Fibroblast of skin of back (primary cell): Measurements from ENCODE around the gene TRPM3.

Experiments
- DNase-seq: peaks from one replicate; pipeline ENCODE4 v3.0.0-alpha.2; 2013

The TRPM3 gene

DNA sequence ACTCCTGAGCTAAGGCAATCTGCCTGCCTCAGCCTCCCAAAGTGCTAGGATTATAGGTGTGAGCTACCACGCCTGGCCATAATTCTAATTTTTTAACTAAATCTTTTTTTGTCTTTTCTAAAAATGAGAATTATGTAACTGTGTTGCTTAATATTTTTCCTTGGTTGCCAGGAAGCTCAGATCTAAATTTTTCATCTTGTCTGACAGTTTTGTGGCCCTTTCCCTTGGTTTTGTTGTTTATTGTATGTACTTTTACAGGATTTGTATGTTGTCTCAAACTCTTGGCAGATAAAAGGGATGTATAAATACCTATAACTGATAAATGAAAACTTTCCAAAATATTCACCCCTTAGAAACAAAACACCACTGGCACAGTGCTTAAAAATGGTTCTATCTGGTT, 618.7 kb downstream of the TRPM3 start:
- no peak for DNase-seq

DNA sequence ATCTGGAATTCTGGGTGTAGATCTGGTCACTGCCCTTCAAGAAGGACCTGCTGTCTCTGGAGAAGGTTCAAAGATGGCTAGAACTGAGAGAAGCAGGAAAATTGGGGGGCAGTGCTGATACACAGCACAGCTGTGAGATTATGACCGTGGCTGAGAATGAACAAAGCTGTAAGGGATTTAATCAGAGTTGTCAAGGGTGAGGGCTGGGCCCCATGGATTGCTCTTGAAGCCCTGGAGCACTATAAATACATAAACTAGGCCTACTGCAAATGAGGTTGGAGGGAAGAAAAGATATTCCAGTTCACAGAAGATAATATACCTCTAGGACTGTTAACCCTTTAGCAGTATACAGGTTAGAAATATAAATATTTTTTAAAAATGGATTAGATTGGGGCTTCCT, 620.6 kb downstream of the TRPM3 start:
- DNase-seq, result no peak

DNA sequence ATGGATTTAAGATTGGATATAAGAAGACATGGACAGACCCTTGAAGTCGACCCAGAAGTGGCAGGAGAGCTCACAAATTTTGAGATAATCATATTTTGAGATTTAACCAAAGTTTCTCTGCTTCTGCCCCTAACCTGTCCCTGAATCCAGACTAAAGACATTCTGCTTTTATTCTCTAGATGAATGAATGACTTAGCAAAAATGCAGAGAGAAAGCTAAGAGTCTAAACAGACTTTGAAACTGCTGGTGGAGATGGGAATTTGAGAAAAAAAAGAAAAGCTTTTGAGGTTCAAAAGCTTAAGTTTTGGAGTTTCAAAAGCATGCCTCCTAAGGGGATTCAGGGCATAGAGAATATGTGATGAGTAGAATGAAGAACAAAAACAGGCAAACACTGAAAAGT, 621.8 kb downstream of the TRPM3 start:
- DNase-seq, result no peak

DNA sequence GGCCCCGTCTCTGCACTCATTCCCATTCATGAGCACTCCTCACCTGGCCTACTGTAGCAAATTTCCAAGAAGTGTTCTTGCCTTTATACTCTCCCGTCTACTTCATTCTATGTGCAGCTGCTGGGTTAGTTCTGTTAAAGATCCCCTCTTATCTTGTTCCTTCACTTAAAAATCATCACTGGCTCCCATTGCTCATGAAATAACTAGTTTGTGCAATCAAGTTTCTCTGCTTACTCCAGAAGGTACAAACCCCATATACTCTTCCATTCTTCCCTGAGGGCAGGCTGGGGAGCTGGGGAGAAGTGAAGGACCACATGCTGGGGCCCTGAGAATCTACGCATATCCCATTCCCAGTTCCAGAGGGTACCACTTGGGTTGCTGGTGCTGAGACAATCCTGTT, 622.6 kb downstream of the TRPM3 start:
- DNase-seq, result no peak

DNA sequence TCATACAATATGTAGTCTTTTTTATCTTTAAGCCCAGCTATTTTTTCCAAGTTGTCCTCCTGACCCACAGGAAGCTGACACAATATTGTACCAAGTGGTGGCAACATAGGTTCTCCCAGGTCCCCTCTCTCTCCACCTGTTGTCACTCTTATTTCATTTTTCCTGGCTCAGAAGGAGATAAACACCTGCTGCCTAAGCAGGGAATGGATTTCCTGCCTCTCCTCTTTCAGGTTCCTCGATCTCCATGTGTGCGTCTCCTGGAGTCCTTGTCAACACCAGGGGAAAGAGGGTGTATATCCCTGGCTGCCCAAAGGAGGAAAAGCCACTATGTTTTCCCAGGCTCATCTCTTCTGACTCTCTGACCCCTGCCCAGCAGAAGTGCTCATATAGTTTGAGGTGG, 625.2 kb downstream of the TRPM3 start:
- DNase-seq, result no peak

DNA sequence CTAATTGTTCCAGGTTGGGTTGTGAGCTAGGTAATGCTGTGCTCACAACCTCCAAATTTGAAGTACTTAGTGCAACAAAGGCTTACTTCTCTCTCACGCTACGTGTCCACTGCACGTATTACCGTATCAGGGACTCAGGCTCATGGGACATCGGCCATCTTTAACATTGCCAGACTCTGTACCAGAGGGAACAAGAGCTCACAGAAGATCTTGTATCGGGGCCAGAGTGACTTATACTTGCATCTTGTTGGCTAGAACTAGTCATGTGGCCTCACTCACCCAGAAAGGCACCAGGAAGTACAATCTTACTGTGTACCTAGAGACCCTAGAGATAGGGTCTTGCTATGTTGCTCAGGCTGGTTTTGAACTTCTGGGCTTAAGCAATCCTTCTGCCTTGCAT, 625.9 kb downstream of the TRPM3 start:
- DNase-seq, result no peak

DNA sequence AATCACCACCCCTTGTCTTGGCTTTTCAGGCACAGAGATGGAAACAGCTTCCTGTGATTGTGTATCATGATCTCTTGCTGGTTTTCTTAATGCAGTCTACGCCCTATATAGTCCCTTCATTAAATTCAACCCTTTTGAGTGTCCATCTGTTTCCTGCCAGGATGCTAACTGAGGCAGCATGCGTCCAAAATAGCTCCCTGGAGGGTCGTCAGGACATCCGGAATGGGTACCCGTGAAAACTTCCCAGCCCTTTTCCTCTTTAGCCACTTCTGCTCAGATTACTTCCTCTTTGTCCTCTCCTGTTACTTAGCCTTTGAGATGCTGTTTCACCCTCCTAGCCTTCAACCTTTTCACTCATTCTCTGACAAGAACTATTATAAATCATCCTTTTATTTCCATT, 627.2 kb downstream of the TRPM3 start:
- no peak for DNase-seq

DNA sequence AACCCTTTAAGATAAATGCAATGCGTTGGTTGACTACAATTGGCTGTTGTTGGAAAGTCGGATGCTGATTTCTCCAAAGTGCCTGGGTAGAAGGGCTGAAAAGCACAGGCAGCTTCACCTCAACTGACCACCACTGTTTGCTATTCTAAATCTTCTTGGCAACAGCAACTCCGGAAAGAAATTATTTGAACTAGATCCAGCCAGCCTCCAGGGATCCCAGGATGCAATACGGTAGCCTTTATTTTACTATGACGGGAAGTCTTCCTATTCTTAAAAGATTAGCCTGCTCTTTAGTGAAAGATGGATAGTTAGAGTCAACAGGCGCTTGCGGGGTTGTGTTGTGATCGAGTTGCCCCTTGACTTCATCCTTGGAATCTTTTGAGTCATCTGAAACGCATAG, 628.4 kb downstream of the TRPM3 start:
- DNase-seq, result no peak

DNA sequence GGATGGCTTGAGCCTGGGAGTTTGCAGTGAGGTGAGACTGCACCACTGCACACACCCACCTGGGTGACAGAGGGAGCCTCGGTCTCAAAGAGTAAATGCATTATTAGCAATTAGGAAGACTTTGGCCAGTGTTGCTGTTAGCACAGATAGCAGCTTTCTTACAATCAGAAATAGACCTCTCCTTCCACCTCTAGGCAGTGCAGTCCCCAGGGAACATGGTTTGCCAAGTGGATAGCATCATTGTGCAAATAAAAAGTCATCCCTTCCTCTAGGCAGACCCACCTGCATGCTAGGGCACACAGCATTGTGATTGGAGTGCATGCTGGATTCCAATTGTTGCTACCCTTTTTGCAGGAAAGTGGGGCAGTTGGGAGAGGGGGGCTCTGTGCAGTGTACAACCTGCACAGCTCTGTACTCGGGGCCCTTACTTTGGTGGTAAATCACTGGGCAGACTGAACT, 629.1 kb downstream of the TRPM3 start:
- no peak for DNase-seq

DNA sequence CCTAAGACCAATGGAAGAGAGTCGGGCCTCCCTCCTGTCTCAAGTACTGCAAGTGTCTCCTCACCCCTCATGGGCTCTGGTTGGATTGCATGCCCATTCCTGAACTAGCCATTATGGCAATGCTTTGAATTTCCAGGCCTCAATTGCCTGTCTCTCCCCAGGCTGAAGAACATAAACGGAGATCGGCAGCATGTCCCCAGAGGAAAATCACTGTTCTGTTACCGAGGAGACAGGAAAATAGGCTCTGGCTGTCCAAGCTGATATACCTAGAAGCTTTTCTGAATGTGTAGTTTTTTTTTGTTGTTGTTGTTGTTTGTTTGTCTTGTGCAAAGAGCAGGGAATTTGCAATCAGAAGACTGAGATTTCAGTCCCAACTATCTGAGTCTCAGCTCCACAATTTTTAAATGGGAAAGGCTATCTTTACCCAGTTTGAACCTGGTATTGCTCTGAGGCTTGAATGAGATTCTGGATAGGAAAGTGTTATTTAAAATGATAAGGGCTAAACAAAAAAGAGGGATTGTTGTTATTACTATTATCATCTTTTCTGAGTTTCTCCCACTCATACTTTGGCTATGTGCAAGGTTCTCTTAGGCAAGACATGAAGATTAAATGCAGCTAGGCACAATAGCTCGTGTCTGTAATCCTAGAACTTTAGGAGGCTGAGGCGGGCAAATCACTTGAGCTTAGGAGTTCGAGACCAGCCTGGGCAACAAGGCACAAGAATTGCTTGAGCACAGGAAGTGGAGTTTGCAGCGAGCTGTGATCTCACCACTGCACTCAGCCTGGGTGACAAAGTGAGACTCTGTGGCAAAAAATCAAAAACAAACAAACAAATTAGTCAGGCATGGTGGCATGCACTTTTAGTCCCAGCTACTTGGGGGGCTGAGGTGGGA, 629.7 kb downstream of the TRPM3 start:
- DNase-seq, result no peak

DNA sequence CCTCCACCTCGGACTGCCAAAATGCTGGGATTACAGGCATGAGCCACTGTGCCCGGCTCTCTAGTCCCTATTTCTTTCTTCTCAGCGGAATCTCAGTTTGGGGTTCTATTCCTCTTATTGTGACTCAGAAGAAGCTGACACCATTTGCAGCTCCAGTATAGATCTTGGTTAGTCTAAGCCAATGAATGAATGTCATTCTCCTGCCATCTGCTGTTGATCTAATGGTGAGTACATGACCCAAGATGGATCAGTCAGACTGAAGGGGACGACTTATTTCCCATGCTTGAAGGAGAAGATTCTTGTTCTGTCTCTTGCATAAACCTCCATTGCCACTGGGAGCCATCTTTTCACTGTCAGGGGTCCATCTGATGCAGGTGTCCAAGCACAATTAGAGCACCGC, 630.9 kb downstream of the TRPM3 start:
- DNase-seq, result no peak

DNA sequence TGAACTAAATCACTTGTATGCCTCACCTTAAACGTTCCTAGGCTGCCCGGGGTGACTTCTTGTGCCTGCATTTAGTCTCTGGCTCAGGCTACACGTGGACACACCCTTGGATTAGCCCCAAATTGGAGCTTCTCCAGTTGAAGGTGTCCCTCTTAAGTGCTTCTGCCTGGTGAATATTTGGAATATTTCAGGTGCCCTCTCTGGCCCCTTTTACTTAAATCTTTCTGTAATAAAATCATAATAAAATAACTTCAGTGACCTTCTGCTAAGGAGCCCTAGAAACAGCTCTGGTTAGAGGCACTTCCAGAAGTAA, 632.7 kb downstream of the TRPM3 start:
- DNase-seq, result no peak

DNA sequence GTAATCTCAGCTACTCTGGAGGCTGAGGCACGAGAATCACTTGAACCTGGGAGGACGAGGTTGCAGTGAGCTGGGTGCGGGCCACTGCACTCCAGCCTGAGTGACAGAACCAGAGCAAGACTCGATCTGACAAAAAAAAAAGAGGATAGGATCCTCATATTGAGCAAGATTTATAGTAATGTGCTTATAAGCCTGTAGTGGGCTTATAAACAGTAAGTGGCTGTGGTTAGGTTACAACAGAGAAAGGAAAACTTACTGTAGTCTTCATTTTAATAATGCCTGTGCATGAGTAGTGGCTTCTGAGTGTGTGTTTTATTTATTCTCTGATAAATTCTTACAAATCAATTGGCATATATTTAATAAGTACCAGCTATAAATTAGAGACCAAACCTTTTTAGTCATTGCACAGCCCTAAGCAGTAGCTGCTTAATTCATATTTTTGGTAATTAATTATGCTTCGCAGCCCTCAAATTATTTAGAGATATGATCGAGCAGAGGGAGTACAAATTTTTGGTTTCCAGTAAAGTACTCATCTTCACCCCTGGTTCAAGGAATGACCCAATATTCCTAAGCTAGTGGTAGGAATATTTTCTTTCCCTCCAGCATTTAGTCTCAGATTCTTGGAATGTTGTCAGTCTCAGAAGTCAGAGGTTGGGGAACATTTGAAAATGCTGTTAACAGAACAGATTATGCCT, 633.2 kb downstream of the TRPM3 start:
- DNase-seq, result no peak

DNA sequence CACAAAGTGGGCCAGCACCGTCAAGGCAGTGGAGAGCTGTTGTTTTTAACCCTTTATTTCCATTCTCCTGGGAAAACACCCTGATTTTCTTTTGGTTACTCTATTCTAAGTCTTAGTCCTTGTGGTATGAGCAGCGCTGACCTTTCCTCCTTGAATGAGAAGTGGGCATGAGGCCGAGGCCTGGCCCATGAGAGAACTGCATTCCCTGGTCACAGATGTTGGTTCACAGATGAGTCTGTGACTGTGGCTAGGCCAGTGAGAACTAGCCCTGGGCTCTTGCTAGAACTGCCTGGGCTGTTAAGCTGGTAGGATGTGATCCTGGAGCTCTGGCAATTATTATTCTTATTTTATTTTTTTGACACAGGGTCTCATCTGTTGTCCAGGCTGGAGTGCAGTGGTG, 635.3 kb downstream of the TRPM3 start:
- DNase-seq, result no peak

DNA sequence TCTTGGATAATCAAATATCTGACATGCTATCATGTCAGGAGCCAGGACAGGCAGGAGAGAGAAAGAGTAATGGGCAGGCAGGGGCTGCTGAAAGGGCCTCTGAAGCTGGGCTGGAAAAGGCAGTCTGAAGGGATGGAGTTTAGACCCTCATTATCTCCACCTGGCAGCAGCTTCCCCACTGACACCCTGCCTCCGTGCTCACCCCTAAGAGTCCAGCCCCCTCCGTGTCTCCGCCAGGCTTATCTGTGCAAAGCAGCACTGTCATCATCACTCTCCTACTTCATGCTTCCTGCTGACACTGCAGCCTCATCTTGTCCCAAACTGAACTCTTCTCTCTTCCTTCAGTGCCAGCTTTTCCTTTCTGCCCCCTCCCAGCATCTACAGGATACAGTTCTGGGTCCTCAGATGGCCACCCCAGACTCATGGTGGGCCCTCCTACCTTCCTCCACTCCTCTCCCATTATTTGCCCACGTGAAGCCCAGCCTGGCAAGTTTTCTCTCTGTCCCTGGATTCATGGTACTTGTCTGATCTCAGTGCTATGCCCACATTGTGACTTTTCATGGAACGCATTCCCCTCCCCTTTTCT, 636.1 kb downstream of the TRPM3 start:
- no peak for DNase-seq

DNA sequence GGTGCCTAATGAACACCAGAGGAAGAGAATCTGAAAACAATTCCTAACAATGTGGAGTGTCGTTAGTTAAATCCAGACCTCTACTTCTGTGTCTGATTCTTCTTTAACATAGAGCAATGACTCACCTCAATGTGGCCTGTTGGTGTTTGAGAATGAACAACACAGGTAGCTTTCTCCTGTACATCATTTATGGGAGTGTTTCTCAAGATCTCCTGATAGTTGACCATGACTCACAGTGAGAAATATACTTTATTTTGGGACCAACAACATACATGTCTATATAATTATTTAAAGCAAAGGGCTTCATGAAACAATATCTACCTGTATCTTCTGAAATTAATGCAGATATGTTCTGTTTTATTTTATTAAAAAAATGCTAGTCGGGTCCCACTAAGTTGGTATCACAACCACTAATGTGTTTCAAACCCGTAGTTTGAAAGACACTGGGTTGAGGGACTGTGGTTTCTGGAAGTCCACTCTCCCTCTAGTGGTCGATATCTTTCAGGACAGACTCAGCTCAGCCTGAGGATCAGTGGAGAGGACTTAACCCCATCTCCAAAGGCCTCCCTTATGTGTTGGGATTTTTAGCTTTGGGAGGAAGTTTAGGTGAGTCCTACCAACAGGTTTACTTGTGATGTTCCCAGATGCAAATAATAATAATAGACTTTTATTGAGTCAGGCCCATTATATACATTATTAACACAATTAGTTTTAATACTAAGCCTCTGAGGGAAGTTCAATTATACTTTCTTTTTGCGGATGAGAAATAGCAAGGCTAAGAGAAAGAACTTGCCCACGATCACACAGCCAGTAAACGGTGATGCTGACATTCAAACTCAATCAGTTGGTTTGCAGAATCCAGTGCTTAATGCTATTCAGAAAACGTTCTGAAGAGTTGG, 636.9 kb downstream of the TRPM3 start:
- DNase-seq, result peak; percentile 69

DNA sequence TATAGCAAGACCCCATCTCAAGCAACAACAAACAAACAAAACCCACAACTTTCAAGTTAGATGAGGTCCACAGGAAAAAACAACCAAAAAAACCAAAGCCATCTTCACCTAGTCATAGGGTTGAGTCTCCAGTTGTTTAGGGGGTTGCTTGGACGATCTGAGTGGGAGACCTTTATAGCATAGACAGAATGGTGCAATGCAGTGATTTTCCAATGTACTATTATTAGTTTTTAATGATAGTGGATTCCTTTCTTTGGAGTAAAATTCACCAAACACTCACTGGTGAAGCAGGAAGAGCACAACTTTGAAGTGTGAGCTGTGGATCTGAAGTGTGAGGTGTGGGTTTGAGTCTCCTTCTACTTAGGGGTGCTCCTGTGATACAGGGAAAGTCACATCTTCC, 640.0 kb downstream of the TRPM3 start:
- DNase-seq, result no peak

DNA sequence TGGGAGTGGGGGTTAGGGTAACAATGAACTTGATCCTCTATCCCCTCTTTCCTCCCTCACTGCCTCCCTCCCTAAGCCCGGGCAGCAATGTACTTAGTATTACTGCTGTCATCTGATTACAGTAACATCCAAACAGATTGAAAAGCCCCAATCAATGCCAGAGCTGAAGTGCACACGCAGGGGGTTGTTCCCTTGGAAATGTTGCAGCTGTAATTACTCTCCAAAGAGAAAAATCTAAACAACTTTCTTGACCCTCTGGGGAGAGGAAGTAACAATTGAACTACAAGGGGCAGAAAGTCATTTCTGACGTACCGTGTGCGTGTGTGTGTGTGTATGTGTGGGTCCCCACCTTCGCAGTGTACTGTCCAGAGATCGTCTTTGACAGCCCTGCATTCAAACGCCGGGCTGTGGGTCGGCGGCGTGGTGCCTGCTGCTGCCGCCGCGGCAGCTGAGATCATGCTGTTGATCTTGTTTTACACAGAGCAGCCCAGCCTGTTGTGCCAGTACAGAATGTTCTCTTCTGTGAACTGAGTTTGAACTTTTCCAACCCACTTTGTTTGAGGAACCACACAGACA, 640.9 kb downstream of the TRPM3 start:
- DNase-seq, result no peak

DNA sequence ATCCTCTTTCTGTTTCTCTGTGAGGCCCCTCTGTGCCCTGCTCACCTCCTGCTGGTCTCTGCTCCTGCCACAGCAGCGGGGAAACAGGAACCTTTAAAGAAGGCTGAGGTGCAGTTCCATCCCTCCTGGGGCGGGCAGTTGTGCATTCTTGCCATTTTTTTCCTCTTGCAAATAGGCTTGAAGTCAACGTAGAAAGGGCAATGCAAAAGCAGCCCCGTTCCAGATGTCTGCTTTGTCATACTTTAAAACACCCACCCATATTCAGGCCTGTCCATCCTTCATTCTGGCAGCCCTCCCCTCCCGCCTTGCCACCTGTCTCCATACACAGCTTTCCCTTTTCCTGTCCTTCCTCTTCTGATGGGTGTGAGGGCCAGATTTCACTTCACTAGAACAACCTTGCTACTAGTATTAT, 641.5 kb downstream of the TRPM3 start:
- DNase-seq, result peak; percentile 43
